Measurements from ENCODE around the gene GAB3. TPM values are rescaled to one million over a fixed set of nuclear protein-coding genes. Genes with fewer than 3 reads are reported as not detected.

GAB3 gene
- total and polyA plus RNA-seq, 2 donors (not counting 3 experiments of a cell fraction or from before 2014, with no cell fraction given): 6.0 to 6.2 TPM

- POLR2A ChIA-PET: no interaction called here
Measured at GRCh38 chrX:154749856-154750255, 1.0 kb downstream of the GAB3 start.

More at GRCh38 chrX:154749856-154750255, 1.0 kb downstream of the GAB3 start:
- no peak for TF ChIP-seq CTCF (IDR thresholded peaks at IDR 0.05; ENCODE audit: extremely low read depth in 1 of 2, insufficient read depth in 1 of 2, low read depth in 1 of 2, low read length in 2 of 2)
- TF ChIP-seq MAX (IDR thresholded peaks at IDR 0.05; ENCODE audit: insufficient read depth, insufficient read length): no peak
- TF ChIP-seq JUN (IDR thresholded peaks at IDR 0.05; ENCODE audit: borderline replicate concordance, insufficient read depth, insufficient read length, low read depth): no peak
- no peak for TF ChIP-seq MYC (IDR thresholded peaks at IDR 0.05; ENCODE audit: low read depth, low read length)
- TF ChIP-seq EZH2 (IDR thresholded peaks at IDR 0.05; ENCODE audit: borderline replicate concordance, low read depth, low read length, severe bottlenecking): no peak
- TF ChIP-seq FOS (IDR thresholded peaks at IDR 0.05; ENCODE audit: borderline replicate concordance, insufficient read depth, low read length): no peak
- H3K27me3 ChIP-seq (ENCODE audit: control insufficient read depth in 2 of 2, insufficient read depth in 2 of 2, low read length in 2 of 2): no peaks in the 10 kb centered on the region
- no peaks in the 10 kb centered on the region for H3K9me1 ChIP-seq (replicated peaks; ENCODE audit: control insufficient read depth, extremely low read depth, insufficient read depth, low read length)
- peaks cover 6% of the 10 kb centered on the region for H3K4me1 ChIP-seq (ENCODE audit: control insufficient read depth, extremely low read depth, insufficient read depth, low read length)
- BruUV-seq (replicated peaks): no TSS peak
- dilution Hi-C loops (cut with MboI; ENCODE audit: extremely low pct_ligation_motif_present, low sequenced_read_pairs) (no loop called here), intact Hi-C loops (cut with micrococcal nuclease) (loop anchor here (1.0 kb wide), 1 partner anchor 91 kb away; no protein-coding TSS in a partner anchor)
- no peak overlapping the region for H3K9ac ChIP-seq (replicated peaks; ENCODE audit: extremely low read depth, insufficient read depth, low read length)
- no peaks in the 10 kb centered on the region for H4K20me1 ChIP-seq (replicated peaks; ENCODE audit: control insufficient read depth, extremely low read depth, insufficient read depth, low read length)
- H3K79me2 ChIP-seq (ENCODE audit: control insufficient read depth, insufficient read depth, low read length): no peaks in the 10 kb centered on the region
- no peak overlapping the region for H2AFZ ChIP-seq (ENCODE audit: low read depth, low read length)
- FAIRE-seq (no peak), DNase-seq (ENCODE audit: low read depth, low spot score) (no peak)
- CTCF ChIA-PET: interaction anchor here (1.3 to 4.0 kb wide), 7 partner anchors 12 to 90 kb away, joined by 5 to 26 read pairs (median 12); partner anchors contain the start of gene DKC1
- H3K27ac ChIP-seq (ENCODE audit: insufficient read depth, low read depth, low read length): no peak overlapping the region
- no peaks in the 10 kb centered on the region for H3K36me3 ChIP-seq (ENCODE audit: control insufficient read depth in 2 of 2, extremely low read depth in 1 of 2, insufficient read depth in 2 of 2, low read length in 2 of 2)
- no peaks in the 10 kb centered on the region for H3K9me3 ChIP-seq (replicated peaks; ENCODE audit: control insufficient read depth, insufficient read depth, low read length)
- H3K4me3 ChIP-seq (replicated peaks in 1 of 3; ENCODE audit: insufficient read depth in 1 of 3, low read depth in 1 of 3, low read length in 3 of 3): peak overlapping the region in 2 of 3 experiments; percentile 45 to 69
- peak overlapping the region; percentile 79 for H3K4me2 ChIP-seq (ENCODE audit: insufficient read depth, low read length)
